ENCODE data around the gene CLEC3B.

DNA sequence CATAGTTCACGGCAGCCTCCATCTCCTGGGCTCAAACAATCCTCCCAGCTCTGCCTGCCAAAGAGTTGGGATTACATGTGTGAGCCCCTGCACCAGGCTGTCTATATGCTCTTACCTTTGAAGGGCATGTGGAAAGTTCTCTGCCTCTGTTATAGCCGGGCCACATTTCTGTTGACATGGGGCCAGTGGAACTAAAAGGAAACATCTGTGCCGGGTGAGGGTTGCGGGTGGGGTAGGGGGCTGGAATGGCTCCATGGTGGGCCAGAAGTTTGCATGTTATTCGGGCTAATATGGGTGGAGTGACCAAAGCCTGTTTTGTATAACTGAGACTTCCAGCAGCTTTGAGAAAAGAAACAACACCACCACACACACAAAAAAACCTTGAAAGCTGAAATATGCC is 8.3 kb upstream of the CLEC3B start:
- TF ChIP-seq CTCF (IDR thresholded peaks at IDR 0.05; ENCODE audit: insufficient read depth, low read length, poor library complexity, severe bottlenecking) (no peak), EZH2phosphoT487 (conservative IDR thresholded peaks at IDR 0.05; ENCODE audit: low read length) (no peak)

Measured in SU-DHL-6 (cell line).